ENCODE data around the gene FRYL. TPM values are rescaled to one million over a fixed set of nuclear protein-coding genes. Genes with fewer than 3 reads are reported as not detected.

Gene FRYL
- total RNA-seq, 4 donors from 2014 or later, result 14.5 to 43.7 (median 20.1) TPM

DNA sequence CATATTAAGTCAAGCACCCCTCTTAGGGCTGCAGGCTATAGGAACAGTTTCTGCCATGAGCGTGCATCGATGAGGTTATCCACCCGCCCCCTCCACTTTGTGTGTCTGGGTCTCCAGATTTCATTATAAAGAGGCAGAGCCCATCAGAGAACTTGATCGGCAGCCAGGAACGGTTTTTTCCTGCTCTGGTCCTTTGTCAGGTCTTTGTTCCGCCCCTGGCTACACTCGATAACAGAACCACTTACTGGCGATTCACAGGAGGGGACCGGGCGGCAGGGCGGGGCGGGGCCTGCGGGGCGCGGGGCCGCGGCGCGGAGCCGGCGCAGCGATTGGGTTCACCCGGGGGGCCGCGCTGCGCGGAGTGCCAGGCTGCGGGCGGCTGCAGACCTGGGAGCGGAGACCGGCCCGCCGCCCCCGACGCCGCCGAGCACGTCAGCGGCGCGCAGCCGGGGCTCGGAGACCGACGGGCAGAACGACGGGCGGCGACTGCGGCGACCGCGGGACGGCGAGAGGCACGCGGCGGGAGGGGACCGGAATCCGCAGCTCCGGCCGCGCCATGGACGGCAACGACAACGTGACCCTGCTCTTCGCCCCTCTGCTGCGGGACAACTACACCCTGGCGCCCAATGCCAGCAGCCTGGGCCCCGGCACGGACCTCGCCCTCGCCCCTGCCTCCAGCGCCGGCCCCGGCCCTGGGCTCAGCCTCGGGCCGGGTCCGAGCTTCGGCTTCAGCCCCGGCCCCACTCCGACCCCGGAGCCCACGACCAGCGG, 296.9 kb downstream of the FRYL start, which contains the start of gene SLC10A4:
Gene SLC10A4 (plus strand): TSS at position 338 of the 771 bp plus-strand sequence. CDS start 219 bp downstream, at position 557.
- Histone ChIP-seq H3K36me3 (no peaks in the 10 kb centered on the region), H3K9me3 (no peaks in the 10 kb centered on the region), H3K27ac (no peak within 1 kb of the TSS), H3K4me3 (peak within 1 kb of the TSS; percentile 25 to 40 (median 30)), H3K27me3 (peaks cover 33 to 54% (median 39%) of the 10 kb centered on the region in 3 donors), H3K4me1 (no peaks in the 10 kb centered on the region)
- TF ChIP-seq, protein P1, sequence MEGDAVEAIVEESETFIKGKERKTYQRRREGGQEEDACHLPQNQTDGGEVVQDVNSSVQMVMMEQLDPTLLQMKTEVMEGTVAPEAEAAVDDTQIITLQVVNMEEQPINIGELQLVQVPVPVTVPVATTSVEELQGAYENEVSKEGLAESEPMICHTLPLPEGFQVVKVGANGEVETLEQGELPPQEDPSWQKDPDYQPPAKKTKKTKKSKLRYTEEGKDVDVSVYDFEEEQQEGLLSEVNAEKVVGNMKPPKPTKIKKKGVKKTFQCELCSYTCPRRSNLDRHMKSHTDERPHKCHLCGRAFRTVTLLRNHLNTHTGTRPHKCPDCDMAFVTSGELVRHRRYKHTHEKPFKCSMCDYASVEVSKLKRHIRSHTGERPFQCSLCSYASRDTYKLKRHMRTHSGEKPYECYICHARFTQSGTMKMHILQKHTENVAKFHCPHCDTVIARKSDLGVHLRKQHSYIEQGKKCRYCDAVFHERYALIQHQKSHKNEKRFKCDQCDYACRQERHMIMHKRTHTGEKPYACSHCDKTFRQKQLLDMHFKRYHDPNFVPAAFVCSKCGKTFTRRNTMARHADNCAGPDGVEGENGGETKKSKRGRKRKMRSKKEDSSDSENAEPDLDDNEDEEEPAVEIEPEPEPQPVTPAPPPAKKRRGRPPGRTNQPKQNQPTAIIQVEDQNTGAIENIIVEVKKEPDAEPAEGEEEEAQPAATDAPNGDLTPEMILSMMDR (IDR thresholded peaks at IDR 0.05 in 4 of 5, conservative IDR thresholded peaks at IDR 0.05 in 1 of 5), result no peak
- TF ChIP-seq POLR2A (IDR thresholded peaks at IDR 0.05), result no peak
- in situ Hi-C loops (cut with MboI; ENCODE audit: low sequenced_read_pairs in 4 of 4), result no loop called here
- DNase-seq (no peak), ATAC-seq (no peak)
- intact Hi-C loops (cut with DNase I; ENCODE audit: low total_unique reads), result no loop called here

DNA sequence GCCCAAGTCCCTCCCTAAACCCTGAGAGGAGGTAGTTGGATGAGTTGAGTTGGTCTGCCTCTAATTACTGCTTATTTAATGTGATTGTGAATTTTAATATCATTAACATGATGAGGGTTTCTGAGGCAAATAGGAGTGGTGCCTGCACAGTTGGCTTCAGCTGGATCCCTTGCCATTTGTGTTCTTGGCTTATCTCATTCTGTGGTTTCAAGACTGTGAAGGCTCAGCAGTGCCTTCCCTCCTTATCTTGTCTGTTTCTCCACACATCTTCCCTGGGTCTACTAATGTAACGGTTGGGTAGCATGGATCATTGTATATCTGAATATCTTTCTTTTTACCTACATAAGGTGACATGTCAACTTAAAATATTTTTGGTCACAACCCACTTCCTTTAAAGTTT, 298.5 kb downstream of the FRYL start:
- no peaks in the 10 kb centered on the region for H3K9me3 ChIP-seq
- intact Hi-C loops (cut with DNase I; ENCODE audit: low total_unique reads) (no loop called here), in situ Hi-C loops (cut with MboI; ENCODE audit: low sequenced_read_pairs in 4 of 4) (no loop called here)
- no peaks in the 10 kb centered on the region for H3K36me3 ChIP-seq
- H3K27ac ChIP-seq, result no peak overlapping the region
- DNase-seq (no peak), ATAC-seq (no peak)
- H3K4me1 ChIP-seq, result no peaks in the 10 kb centered on the region
- H3K27me3 ChIP-seq, result peaks cover 28 to 43% (median 37%) of the 10 kb centered on the region in 3 donors
- TF ChIP-seq, protein P1 (IDR thresholded peaks at IDR 0.05 in 4 of 5, conservative IDR thresholded peaks at IDR 0.05 in 1 of 5), result no peak
- TF ChIP-seq POLR2A (IDR thresholded peaks at IDR 0.05), result no peak
- no peak overlapping the region for H3K4me3 ChIP-seq

DNA sequence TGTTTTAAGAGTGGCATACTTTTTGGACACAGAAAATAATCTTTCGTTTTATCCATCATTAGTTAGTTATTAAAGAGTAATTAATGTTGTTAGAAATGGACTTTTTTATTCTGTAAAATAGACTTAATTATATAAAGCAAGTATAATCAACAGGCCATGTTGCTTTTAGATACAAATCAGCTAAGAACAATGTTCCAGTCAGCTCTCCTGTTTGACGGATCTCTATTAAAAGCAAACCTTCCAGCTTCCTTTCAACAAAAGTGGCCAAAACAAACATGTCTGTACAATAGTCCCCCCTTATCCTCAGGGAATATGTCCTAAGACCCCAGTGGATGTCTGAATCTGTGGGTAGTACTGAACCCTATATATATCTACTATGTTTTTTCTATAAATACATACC, 301.8 kb downstream of the FRYL start:
- in situ Hi-C loops (cut with MboI; ENCODE audit: low sequenced_read_pairs in 4 of 4) (no loop called here), intact Hi-C loops (cut with DNase I; ENCODE audit: low total_unique reads) (no loop called here)
- no peak for TF ChIP-seq POLR2A (IDR thresholded peaks at IDR 0.05)
- TF ChIP-seq, protein P1 (IDR thresholded peaks at IDR 0.05 in 4 of 5, conservative IDR thresholded peaks at IDR 0.05 in 1 of 5), result no peak
- H3K36me3 ChIP-seq, result no peaks in the 10 kb centered on the region
- DNase-seq (no peak), ATAC-seq (no peak)
- no peaks in the 10 kb centered on the region for H3K9me3 ChIP-seq
- peaks cover 6 to 12% (median 9%) of the 10 kb centered on the region in 3 donors for H3K27me3 ChIP-seq
- H3K27ac ChIP-seq, result no peak overlapping the region
- no peak overlapping the region for H3K4me3 ChIP-seq
- no peaks in the 10 kb centered on the region for H3K4me1 ChIP-seq

- H3K27me3 ChIP-seq, result no peaks in the 10 kb centered on the region
- in situ Hi-C loops (cut with MboI; ENCODE audit: low sequenced_read_pairs in 4 of 4), result no loop called here
- no peaks in the 10 kb centered on the region for H3K36me3 ChIP-seq
- H3K4me3 ChIP-seq, result no peak overlapping the region
- intact Hi-C loops (cut with DNase I; ENCODE audit: low total_unique reads), result no loop called here
- ATAC-seq, result no peak
- TF ChIP-seq, protein P1 (IDR thresholded peaks at IDR 0.05 in 4 of 5, conservative IDR thresholded peaks at IDR 0.05 in 1 of 5), result no peak
- TF ChIP-seq POLR2A (IDR thresholded peaks at IDR 0.05), result no peak
- no peak overlapping the region for H3K27ac ChIP-seq
- DNase-seq, result no peak
- no peaks in the 10 kb centered on the region for H3K9me3 ChIP-seq
- no peaks in the 10 kb centered on the region for H3K4me1 ChIP-seq
Observed at GRCh38 chr4:48475770-48476169, 304.3 kb downstream of the FRYL start.
